Renal pelvis (tissue), 12 donors: ENCODE measurements around the gene PDCD10. TPM values are rescaled to one million over a fixed set of nuclear protein-coding genes. Genes with fewer than 3 reads are reported as not detected.
A peak's percentile ranks its signal among the peaks of the same experiment; 100 is the strongest.

Experiments used
- DNase-seq: peaks from one replicate; pipeline ENCODE4 v3.0.0-alpha.2; 2013
- long read RNA-seq, 16 experiments: transcript quantifications; one replicate each; lab custom pipeline, GENCODE V29; 2026
- polyA plus RNA-seq, 3 donors: library from polyadenylated mRNA; unstranded; fragments of 120-200 nt; gene quantifications; one replicate each; pipeline ENCODE4 v1.2.1, GENCODE V29; 2013; ENCODE audit not compliant: insufficient read length in 3 of 3

Gene PDCD10
- polyA plus RNA-seq: 10 to 100 TPM; 52.3 to 66.1 (median 65.7) TPM
- long read RNA-seq, donor 1, transcript PDCD10-218 (8 exons, 1,276 nt): major isoform, 29 of 41 reads
- long read RNA-seq, donor 1, transcript PDCD10-208 (9 exons, 1,360 nt): minor isoform, 11 of 41 reads
- long read RNA-seq, donor 1, partial matches to known transcripts: 0 of 41 reads
- long read RNA-seq, donor 1, other reads (novel, unspliced or antisense): 0 of 41 reads
- long read RNA-seq, donor 2, transcript PDCD10-208 (9 exons, 1,360 nt): minor isoform, 17 of 186 reads
- long read RNA-seq, donor 2, transcript PDCD10-218 (8 exons, 1,276 nt): major isoform, 37 of 186 reads
- long read RNA-seq, donor 2, partial matches to known transcripts: 130 of 186 reads
- long read RNA-seq, donor 2, other reads (novel, unspliced or antisense): 0 of 186 reads
- long read RNA-seq, donor 3, transcript PDCD10-208 (9 exons, 1,360 nt): minor isoform, 9 of 35 reads
- long read RNA-seq, donor 3, transcript PDCD10-218 (8 exons, 1,276 nt): major isoform, 26 of 35 reads
- long read RNA-seq, donor 3, partial matches to known transcripts: 0 of 35 reads
- long read RNA-seq, donor 3, other reads (novel, unspliced or antisense): 0 of 35 reads
- long read RNA-seq, donor 4, transcript PDCD10-218 (8 exons, 1,276 nt): major isoform, 30 of 38 reads
- long read RNA-seq, donor 4, transcript PDCD10-208 (9 exons, 1,360 nt): minor isoform, 7 of 38 reads
- long read RNA-seq, donor 4, partial matches to known transcripts: 0 of 38 reads
- long read RNA-seq, donor 4, other reads (novel, unspliced or antisense): 0 of 38 reads
- long read RNA-seq, donor 5, transcript PDCD10-218 (8 exons, 1,276 nt): major isoform, 15 of 22 reads
- long read RNA-seq, donor 5, transcript PDCD10-208 (9 exons, 1,360 nt): minor isoform, 6 of 22 reads
- long read RNA-seq, donor 5, partial matches to known transcripts: 0 of 22 reads
- long read RNA-seq, donor 5, other reads (novel, unspliced or antisense): 0 of 22 reads
- long read RNA-seq, donor 6, transcript PDCD10-218 (8 exons, 1,276 nt): major isoform, 40 of 50 reads
- long read RNA-seq, donor 6, transcript PDCD10-208 (9 exons, 1,360 nt): minor isoform, 7 of 50 reads
- long read RNA-seq, donor 6, partial matches to known transcripts: 0 of 50 reads
- long read RNA-seq, donor 6, other reads (novel, unspliced or antisense): 0 of 50 reads
- long read RNA-seq, donor 7, transcript PDCD10-208 (9 exons, 1,360 nt): minor isoform, 6 of 33 reads
- long read RNA-seq, donor 7, transcript PDCD10-218 (8 exons, 1,276 nt): major isoform, 21 of 33 reads
- long read RNA-seq, donor 7, partial matches to known transcripts: 5 of 33 reads
- long read RNA-seq, donor 7, other reads (novel, unspliced or antisense): 0 of 33 reads
- long read RNA-seq, donor 8, transcript PDCD10-208 (9 exons, 1,360 nt): minor isoform, 5 of 721 reads
- long read RNA-seq, donor 8, transcript PDCD10-218 (8 exons, 1,276 nt): major isoform, 17 of 721 reads
- long read RNA-seq, donor 8, partial matches to known transcripts: 690 of 721 reads
- long read RNA-seq, donor 8, other reads (novel, unspliced or antisense): 9 of 721 reads
- long read RNA-seq, donor 9, transcript PDCD10-208 (9 exons, 1,360 nt): minor isoform, 7 of 45 reads
- long read RNA-seq, donor 9, transcript PDCD10-218 (8 exons, 1,276 nt): major isoform, 36 of 45 reads
- long read RNA-seq, donor 9, partial matches to known transcripts: 0 of 45 reads
- long read RNA-seq, donor 9, other reads (novel, unspliced or antisense): 0 of 45 reads
- long read RNA-seq, donor 10, transcript PDCD10-208 (9 exons, 1,360 nt): minor isoform, 5 of 28 reads
- long read RNA-seq, donor 10, transcript PDCD10-218 (8 exons, 1,276 nt): major isoform, 21 of 28 reads
- long read RNA-seq, donor 10, partial matches to known transcripts: 0 of 28 reads
- long read RNA-seq, donor 10, other reads (novel, unspliced or antisense): 0 of 28 reads
- long read RNA-seq, donor 11, transcript PDCD10-218 (8 exons, 1,276 nt): major isoform, 13 of 20 reads
- long read RNA-seq, donor 11, transcript PDCD10-208 (9 exons, 1,360 nt): minor isoform, 6 of 20 reads
- long read RNA-seq, donor 11, partial matches to known transcripts: 0 of 20 reads
- long read RNA-seq, donor 11, other reads (novel, unspliced or antisense): 0 of 20 reads
- long read RNA-seq, donor 12, transcript PDCD10-218 (8 exons, 1,276 nt): major isoform, 36 of 61 reads
- long read RNA-seq, donor 12, transcript PDCD10-208 (9 exons, 1,360 nt): minor isoform, 11 of 61 reads
- long read RNA-seq, donor 12, partial matches to known transcripts: 12 of 61 reads
- long read RNA-seq, donor 12, other reads (novel, unspliced or antisense): 0 of 61 reads
- long read RNA-seq, donor 13, transcript PDCD10-218 (8 exons, 1,276 nt): major isoform, 9 of 14 reads
- long read RNA-seq, donor 13, partial matches to known transcripts: 0 of 14 reads
- long read RNA-seq, donor 13, other reads (novel, unspliced or antisense): 0 of 14 reads
- long read RNA-seq, donor 14: 0 reads
- long read RNA-seq, donor 15, transcript PDCD10-208 (9 exons, 1,360 nt): minor isoform, 11 of 250 reads
- long read RNA-seq, donor 15, transcript PDCD10-218 (8 exons, 1,276 nt): major isoform, 36 of 250 reads
- long read RNA-seq, donor 15, partial matches to known transcripts: 198 of 250 reads
- long read RNA-seq, donor 15, other reads (novel, unspliced or antisense): 0 of 250 reads
- long read RNA-seq, donor 16, transcript PDCD10-218 (8 exons, 1,276 nt): major isoform, 45 of 66 reads
- long read RNA-seq, donor 16, transcript PDCD10-208 (9 exons, 1,360 nt): minor isoform, 8 of 66 reads
- long read RNA-seq, donor 16, partial matches to known transcripts: 12 of 66 reads
- long read RNA-seq, donor 16, other reads (novel, unspliced or antisense): 0 of 66 reads

DNA sequence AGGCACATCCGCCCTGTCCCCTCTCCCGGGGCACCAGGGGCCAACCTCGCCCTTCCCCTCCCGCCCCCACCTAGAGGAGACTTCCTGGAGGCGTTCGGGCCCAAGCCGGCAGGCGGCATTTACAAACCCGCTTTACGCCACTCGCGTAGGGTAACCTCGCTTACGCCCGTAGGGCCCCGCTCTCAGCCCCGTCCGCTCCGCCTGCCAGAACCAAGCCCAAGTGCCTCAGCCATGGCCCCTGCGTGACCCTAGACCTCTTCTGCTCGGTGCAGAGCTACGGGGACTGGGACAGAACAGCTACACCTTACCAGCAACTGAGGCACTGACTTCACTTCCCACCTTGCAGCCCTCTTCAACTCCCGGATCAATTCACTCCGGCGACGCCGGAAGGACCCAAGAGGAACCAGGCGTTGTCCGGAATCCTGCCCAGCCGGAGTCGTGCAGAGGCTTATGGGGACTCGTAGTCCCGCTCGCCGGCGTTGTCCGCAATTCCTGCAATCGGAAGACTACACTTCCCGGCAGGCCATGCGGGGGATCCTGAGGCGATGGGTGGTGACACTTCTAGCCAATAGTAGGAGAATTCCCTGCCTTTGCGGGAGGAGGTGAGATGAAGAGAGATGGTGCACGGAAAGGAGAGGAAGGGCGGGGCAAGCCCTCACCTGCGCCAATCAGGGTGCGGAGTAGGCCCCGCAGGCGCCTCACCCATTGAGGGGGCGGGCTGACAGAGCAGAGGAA, at the start of gene PDCD10:
Gene PDCD10, minus strand, starts transcription at position 395 of the 735 bp plus-strand sequence. CDS start 14,735 bp downstream, outside the sequence.
- peak; percentile 99 for DNase-seq

DNA sequence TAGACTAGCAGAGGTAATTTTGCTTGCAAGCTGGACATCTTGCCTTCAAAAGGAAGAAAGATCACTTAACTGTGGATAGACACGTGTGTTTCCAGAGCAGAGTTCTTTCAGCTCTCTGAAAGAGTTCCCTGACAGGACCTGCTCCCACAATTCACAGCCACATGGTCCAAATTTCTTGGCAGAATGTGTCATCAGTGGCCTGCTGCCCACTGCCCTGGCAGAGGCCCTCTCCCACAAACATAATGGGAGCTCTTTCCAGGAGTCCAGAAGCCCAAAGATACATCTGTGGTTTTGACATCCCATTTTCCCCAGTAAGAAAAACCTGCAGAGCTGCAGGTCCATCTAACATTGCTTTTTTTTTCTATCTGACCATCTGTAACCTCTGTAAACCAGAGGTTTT, 49.1 kb upstream of the PDCD10 start:
- DNase-seq: no peak

DNA sequence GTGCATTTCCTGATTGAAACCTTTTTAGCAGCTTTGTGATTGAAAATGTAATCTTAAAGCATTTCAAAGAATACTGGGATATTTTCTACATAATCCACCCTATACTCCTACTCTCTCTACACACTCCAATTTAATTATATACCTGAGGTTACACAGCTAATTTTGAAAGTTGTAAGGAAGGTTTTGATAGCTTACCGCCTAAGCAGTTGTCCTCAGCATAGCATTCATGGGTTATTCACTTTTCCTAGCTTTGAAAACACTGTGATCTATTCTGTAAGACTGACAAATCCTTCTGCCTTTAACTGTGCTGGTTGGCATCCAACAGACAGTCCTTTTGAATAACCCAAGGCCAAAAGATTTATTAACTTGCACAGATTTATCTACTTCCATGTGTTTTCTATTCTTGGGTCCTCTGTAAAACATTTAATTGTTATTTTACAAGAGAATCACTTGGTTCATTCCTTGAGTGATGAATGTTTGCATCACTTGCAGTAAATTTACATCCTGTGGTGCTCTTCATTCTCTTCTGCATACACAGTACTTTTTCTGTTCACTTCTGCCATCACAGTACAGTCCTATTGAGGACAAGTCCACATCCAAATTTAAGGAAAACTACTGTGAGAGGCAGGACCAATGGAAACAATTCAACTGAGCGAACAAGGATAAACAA, 45.7 kb upstream of the PDCD10 start:
- DNase-seq: no peak

DNA sequence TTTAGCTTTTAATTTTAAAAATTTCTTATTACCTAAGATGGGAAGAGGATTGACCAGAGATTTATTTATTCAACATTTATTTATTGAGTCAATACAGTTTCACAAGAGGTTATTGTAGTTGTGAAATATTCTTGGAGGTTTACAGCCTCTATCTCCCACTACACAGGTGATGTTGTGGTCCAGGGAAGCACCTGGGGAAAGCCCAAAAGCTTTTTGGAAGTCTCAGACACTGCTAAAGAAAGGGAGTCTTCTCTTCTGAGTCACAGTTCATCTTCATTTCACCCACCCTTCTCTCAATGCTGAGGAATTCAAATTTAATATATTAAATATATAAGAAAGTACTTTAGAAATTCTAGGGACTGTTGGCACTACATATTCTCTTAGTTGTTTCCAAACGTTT, 42.7 kb upstream of the PDCD10 start:
- no peak for DNase-seq

DNA sequence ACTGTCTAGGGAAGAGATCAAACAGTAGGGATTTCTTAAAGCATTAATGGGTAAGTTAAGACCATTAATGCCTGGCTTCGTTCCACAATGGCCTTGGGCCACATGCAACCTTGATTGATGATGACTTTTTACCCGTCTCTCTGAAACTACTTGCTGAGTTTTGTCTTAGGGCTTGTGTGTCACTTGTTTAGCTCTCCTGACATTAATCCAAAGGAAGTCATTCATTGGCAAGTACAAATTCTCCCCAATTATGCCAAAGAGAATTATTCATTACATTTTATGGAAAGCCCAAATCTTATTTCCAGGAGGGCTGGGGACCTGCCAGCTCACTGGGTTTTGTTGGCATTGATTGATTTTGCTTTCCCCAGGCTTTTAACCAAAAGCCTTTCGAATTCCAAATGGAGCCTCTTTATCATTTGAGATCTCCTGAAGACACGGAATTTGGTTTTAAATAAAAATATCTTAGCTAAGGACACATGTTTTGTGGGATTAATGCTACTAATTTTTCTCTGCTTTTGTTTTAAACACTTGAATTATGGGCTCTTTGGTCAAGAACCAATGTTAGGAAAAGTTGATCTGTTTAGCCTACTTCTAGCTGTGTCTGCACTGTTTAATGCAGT, 41.5 kb upstream of the PDCD10 start:
- DNase-seq: peak; percentile 2

DNA sequence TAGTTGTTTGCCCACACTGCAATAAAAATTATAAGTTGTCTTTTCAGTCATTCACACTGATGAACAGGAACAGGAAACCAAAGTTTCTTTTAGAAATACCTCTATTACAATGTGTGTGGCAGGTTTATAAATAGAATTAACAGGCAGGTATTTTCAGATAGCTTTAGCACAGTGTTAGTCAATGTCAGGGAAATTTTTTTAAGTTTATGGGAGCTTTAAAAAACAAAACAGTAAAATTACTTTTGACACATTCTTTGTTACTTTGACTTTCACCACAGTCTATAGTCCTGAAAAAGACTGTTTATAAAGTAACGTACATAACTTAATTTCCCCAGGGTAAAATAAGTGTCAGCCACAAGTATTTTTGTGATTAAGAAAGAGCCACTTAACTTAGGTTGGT, 38.9 kb upstream of the PDCD10 start:
- DNase-seq: no peak

DNA sequence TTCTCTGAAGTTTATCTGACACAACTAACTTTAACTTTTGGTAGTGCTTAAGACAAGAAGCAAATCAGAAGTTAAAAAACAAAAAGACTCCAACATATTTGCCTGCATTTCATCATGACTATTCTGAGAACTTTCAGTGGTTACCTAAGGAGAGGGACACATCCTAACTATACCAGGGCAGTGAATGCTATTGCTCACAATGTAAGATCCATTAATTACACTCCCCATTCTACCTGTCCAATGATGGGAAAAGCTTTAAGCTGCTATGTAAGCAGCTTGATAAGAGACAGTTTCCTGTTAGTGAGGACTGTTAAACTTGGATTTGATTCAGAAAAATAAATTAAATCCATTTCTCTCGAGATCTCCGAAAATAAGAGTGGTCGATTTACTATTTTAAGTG, 38.3 kb upstream of the PDCD10 start:
- no peak for DNase-seq

DNA sequence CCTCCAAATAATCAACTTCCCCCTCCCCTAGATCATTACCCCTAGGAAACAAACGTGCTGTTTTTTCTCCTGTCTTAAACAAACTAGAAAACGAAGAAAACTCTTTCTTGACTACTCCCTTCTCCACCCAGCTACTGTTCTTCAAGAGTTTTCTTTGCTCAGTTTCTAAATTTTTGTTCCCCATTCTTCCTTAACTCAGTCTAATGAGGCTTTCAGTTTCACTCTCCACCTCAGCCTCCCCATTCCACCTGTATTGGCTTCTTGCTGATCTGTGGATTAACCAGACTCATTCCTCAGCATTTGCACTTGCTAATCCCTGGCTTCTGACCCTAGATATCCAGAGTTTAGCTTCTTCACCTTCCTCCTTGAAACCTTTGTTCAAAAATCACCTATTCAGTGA, 27.6 kb upstream of the PDCD10 start:
- no peak for DNase-seq

DNA sequence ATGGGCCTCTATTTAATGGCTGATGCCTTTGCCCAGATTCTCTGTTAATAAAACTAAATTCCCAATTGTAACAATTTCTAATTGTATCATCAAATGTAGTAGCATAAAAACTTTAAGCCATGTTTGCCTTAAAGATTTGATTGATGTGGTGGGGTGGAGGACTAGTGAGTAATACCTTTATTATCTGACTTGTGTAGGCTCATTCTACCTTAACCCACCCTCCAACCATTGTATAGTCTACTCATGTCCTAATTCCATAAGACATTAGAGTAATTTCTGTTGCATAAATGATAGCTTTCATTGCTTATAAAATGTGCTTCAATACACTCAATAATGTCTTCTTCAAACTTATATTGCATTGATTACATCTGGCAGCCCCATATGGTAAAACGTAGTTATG, 26.6 kb upstream of the PDCD10 start:
- no peak for DNase-seq

DNA sequence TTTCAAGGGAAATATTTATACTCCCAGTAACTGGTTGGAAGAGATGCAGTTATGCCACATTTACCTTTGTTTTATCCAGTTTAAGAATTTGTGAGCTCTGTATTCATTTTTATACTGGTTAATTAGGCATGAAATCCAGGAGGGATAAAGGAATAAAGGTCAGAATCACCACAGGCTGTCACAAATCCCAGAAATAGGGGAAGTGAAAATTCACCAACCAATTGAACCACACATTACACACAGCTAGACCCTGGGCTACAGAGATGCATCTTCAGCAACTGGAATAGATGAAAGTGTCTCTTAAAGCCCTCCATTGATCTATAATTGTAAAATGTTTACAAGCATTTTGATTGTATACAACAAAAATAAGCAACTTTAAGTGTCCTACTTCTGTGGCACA, 19.4 kb upstream of the PDCD10 start:
- no peak for DNase-seq

DNA sequence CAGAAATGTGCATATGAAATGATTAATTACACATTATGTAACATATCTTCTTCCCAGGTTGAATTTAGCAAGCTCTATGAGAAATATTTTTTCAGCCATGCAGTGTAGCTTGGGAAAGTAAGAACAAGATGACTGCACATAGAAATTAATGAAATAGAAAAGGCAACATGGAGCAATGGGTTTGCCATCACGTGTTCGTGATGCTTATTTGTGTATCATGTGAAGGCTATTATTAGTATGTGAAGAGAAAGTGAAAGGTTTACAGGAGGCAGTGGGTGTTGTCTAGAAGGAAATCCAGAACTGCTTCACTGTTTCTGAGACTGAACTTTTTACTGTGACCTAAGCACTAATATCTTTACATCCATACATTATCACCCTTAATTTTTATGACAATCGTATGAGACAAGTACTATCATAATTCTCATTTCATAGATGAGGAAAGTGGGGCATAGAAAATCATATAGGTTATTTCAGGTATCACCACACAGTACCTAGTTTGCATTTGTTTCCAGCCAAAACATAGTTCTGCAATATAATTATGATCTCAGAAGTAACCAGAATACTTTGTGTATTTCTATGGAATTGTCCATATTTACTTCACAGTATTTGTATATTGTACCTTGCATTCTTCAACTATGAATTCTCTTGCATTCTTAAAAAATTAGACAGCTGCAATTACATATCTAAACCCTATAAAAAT, 15.7 kb upstream of the PDCD10 start:
- no peak for DNase-seq

DNA sequence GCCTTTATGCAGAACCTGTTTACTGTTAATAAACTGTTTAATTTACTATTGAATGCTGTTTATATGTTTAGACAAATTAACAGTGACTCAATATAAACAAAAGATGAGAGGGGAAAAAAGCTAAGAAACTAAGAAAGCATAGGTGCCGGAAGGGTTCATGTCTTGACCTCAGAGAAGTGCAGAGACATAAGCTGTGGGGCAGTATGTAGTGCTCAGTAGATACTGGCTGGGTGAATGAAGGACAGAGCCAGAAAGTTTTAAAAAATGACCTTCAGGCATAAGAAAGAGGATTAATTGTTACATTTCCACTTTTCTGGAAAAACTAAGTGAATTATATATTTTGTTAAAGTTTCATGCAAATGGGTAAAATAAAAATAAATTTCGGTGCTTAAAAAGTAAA, 15.0 kb upstream of the PDCD10 start:
- no peak for DNase-seq

DNA sequence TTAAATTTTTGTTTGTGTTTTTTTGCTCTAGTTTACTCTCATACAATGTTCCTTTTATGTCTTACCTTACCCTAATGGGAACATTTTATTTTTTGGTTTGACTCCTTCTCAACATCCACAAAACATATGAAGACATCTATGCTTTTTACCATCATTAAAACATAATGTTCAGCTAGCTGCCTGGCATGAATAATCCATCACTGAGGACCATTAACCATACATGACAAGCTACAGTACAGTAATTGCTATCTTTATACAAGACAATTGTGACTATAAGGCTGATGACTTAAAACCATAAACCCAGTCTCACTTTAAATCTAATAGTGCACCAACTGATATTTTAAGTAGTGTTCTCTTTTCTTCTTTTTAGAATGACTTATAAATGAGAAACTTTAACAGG, 14.5 kb upstream of the PDCD10 start:
- no peak for DNase-seq

DNA sequence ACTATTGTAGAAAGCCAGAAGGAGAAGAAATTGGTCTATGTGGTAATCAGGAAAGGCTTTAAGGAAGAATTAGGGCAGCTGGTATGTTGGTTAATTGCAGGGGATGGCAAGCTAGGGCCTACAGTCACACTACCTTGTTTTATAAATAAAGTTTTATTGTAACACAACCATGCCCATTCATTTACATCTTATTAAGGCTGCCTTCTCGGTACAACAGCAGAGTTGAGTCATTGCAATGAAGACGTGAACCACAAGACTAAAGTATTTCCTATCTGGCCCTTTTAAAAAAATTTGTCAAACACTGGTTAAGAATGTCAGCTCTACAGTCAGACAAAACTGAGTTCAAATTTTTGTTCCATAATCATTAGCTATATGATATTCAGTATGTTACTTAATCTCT, 9.1 kb upstream of the PDCD10 start:
- no peak for DNase-seq

DNA sequence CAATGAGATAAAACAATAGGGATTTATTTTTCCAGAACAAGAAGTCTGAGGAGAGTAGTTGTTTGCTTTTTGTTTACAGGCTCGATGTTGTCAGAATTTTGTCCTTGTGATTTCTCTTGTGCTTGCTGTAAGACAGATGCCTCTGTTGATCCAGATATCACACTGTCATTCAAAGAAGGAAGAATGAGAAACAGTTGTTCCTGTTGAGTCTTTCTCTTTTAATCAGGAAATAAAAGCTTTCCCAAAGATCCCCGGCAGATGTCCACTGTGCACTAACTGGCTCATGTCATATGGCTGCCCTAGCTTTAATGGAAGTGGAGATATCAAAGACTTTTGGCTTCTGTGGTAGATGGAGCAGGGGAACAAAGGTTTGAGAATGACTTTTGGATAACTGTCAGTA, 7.6 kb upstream of the PDCD10 start:
- no peak for DNase-seq

DNA sequence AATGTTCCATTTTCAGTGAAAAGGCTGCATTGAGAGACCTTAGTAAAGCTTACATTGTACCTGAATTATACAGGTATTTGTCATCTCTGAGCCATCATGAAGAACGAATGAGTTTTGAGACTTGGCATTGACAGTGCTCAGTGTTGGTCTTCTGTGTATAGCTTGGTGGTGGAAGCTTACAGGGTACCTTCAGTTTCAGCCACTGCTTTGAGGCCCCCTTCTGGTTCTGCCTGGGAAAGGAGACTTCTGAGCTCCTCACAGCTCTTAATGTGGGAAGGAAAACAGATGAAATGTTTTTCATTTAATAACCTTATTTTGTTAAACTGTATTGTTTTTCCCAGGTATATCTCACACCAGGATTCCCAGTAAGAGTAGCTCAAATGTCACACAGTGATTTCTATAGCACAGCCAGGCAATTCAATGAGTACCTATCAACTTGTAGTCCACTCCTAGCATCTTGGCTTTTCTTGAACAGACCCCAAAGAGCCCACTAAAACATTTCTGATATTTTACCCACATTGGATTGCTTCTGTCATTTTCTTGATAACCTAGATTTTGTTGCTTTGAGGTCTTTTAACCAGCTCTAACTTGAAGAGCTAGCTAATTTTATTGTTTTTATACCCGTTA, 6.4 kb upstream of the PDCD10 start:
- no peak for DNase-seq
